HepG2 (cell line): ENCODE measurements around the gene DDIT4. TPM values are rescaled to one million over a fixed set of nuclear protein-coding genes. Genes with fewer than 3 reads are reported as not detected.

Experiments
- ATM ChIP-seq: fragments of 450-650 bp; IDR thresholded peaks from 2 replicates; pipeline ENCODE4 v1.7.1; 2017; ENCODE audit warnings: mild to moderate bottlenecking, borderline replicate concordance
- CBFB ChIP-seq: sonication (generic); formaldehyde crosslinking; IDR thresholded peaks from 2 replicates; pipeline ENCODE4 v1.4.0; 2020; ENCODE audit warnings: missing genetic modification reagents
- ELF1 ChIP-seq: sonication (generic); formaldehyde crosslinking; IDR thresholded peaks from 2 replicates; pipeline ENCODE4 v1.4.0; 2020; ENCODE audit warnings: missing genetic modification reagents
- HNRNPH1 ChIP-seq: fragments of 200-400 bp; formaldehyde crosslinking; optimal IDR thresholded peaks from 2 replicates; pipeline ENCODE3; 2017; ENCODE audit warnings: mild to moderate bottlenecking, low read depth, low read length
- NFE2L1 ChIP-seq: sonication (generic); formaldehyde crosslinking; IDR thresholded peaks from 2 replicates; pipeline ENCODE4 v1.4.0; 2020; ENCODE audit warnings: missing genetic modification reagents, mild to moderate bottlenecking, borderline replicate concordance
- POGZ ChIP-seq: sonication (generic); formaldehyde crosslinking; IDR thresholded peaks from 2 replicates; pipeline ENCODE4 v1.4.0; 2020; ENCODE audit warnings: mild to moderate bottlenecking, missing genetic modification reagents
- U2AF2 ChIP-seq: fragments of 200-400 bp; formaldehyde crosslinking; IDR thresholded peaks from 2 replicates; pipeline ENCODE4 v1.6.1; 2017; ENCODE audit warnings: low read depth, mild to moderate bottlenecking, low read length
- ZFYVE20 ChIP-seq: sonication (generic); formaldehyde crosslinking; IDR thresholded peaks from 2 replicates; pipeline ENCODE4 v1.8.0; 2023; ENCODE audit warnings: low read depth, mild to moderate bottlenecking, moderate library complexity, missing genetic modification reagents, borderline replicate concordance
- ZKSCAN1 ChIP-seq: fragments of 150-350 bp; IDR thresholded peaks from 2 replicates; pipeline ENCODE4 v1.6.1; 2014; ENCODE audit warnings: low read length
- ZMAT3 ChIP-seq: sonication (generic); formaldehyde crosslinking; conservative IDR thresholded peaks from 2 replicates; pipeline ENCODE4 v1.7.0; 2021; ENCODE audit warnings: missing genetic modification reagents
- ZNF207 ChIP-seq: fragments of 450-650 bp; IDR thresholded peaks from 2 replicates; pipeline ENCODE4 v1.6.1; 2016; ENCODE audit warnings: antibody characterized with exemption, borderline replicate concordance
- ZNF30 ChIP-seq: sonication (generic); formaldehyde crosslinking; IDR thresholded peaks from 2 replicates; pipeline ENCODE4 v1.5.0; 2020; ENCODE audit warnings: mild to moderate bottlenecking, missing genetic modification reagents
- ZNF777 ChIP-seq: sonication (generic); formaldehyde crosslinking; IDR thresholded peaks from 2 replicates; pipeline ENCODE4 v1.4.0; 2020; ENCODE audit warnings: missing genetic modification reagents
- ZNF883 ChIP-seq: sonication (generic); formaldehyde crosslinking; IDR thresholded peaks from 2 replicates; pipeline ENCODE4 v1.5.1; 2020; ENCODE audit warnings: mild to moderate bottlenecking, missing genetic modification reagents; ENCODE audit errors: not compliant biosample characterization
- polyA plus RNA-seq, 8 experiments: library from polyadenylated mRNA; depleted of rRNA in 3 of 8; stranded (reverse) in 7 of 8; unstranded in 1 of 8; fragments of >200 nt; fragmentation: Illumina TruSeq in 4 of 8; extraction: Trizol in 4 of 8; gene quantifications; 2 replicates each; pipeline versions ENCODE4 v1.2.1 to v1.2.3, GENCODE V29; 2011 to 2016; ENCODE audit warnings: low read depth in 4 of 8, missing spikeins in 1 of 8, mixed read lengths in 1 of 8; ENCODE audit not compliant: insufficient read depth in 1 of 8
- total RNA-seq, 5 experiments: library from RNA; depleted of rRNA; stranded (reverse); fragments of >200 nt; fragmentation: Illumina TruSeq; extraction: Trizol; gene quantifications; 2 replicates each; pipeline ENCODE4 v1.2.3, GENCODE V29; 2016; ENCODE audit warnings: low read depth in 1 of 5
- TF ChIP-seq, protein P1 (sequence below): IDR thresholded peaks from 2 replicates; pipeline ENCODE4 v1.6.1; 2012; ENCODE audit warnings: low read length, improper control_type of control experiment
- TF ChIP-seq, protein P2 (sequence below): IDR thresholded peaks from 2 replicates; pipeline ENCODE4 v1.6.1; 2016; ENCODE audit warnings: missing compliant biosample characterization, missing genetic modification reagents, borderline replicate concordance
- TF ChIP-seq, protein P3 (sequence below): sonication (generic); formaldehyde crosslinking; IDR thresholded peaks from 2 replicates; pipeline ENCODE4 v1.9.0; 2021; ENCODE audit warnings: missing genetic modification reagents, borderline replicate concordance
- TF ChIP-seq, protein P4 (sequence below): IDR thresholded peaks from 2 replicates; pipeline ENCODE4 v1.6.1; 2016; ENCODE audit warnings: missing genetic modification reagents, missing compliant biosample characterization
- TF ChIP-seq, protein P5 (sequence below): sonication (generic); formaldehyde crosslinking; IDR thresholded peaks from 2 replicates; pipeline ENCODE4 v1.4.0; 2020; ENCODE audit warnings: mild to moderate bottlenecking, missing genetic modification reagents
- TF ChIP-seq, protein P6 (sequence below): sonication (generic); formaldehyde crosslinking; IDR thresholded peaks from 2 replicates; pipeline ENCODE4 v1.5.0; 2020; ENCODE audit warnings: mild to moderate bottlenecking, low read depth, missing genetic modification reagents, borderline replicate concordance

The DDIT4 gene
- total and polyA plus RNA-seq, 2 of the 13 experiments (the other 11 are each of a cell fraction or from before 2014, with no cell fraction given) = 35.6 to 40.7 TPM

DNA sequence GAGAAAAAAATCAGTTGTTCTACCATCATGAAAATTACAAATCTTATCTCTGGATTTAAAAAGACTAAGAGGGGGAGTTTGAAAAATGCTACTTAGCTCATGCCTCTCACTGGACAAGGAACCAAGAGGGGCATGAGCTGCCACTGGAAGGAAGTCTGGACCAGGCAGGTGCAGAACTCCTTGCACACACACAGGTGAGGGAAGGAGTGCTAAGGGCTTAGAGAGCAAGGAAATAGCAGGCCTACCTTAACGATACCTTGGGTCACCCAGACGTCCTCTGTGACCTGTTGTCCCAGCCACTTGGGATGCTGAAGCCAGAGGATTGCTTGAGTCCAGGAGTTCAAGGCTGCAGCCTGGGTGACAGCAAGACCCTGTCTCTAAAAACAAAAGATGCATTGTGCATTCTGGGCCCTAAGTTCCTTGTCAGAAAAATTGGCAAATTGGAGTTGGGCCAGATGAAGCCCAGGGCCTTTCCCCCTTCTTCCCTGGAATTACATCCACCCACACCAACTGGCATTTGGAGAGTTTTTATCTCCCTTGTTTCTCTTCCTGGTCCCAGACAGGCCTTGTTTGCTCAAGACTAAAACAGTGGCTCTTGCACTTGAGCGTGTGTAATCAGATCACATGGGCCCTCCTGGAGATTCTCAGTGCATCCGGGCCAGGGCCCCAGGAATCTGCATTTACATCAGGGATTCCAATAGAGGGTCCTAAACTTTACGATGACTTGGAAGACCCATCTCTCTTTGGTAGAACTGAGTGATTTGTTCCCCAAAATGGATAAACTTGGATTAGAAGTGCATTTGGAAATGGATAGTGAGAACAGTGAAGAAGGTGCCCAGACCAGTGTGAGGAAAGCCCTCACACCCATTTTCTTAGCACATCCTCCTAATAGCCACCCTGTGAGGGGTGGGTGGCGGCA, 3.0 kb downstream of the DDIT4 start (continued):
- TF ChIP-seq, protein P1, sequence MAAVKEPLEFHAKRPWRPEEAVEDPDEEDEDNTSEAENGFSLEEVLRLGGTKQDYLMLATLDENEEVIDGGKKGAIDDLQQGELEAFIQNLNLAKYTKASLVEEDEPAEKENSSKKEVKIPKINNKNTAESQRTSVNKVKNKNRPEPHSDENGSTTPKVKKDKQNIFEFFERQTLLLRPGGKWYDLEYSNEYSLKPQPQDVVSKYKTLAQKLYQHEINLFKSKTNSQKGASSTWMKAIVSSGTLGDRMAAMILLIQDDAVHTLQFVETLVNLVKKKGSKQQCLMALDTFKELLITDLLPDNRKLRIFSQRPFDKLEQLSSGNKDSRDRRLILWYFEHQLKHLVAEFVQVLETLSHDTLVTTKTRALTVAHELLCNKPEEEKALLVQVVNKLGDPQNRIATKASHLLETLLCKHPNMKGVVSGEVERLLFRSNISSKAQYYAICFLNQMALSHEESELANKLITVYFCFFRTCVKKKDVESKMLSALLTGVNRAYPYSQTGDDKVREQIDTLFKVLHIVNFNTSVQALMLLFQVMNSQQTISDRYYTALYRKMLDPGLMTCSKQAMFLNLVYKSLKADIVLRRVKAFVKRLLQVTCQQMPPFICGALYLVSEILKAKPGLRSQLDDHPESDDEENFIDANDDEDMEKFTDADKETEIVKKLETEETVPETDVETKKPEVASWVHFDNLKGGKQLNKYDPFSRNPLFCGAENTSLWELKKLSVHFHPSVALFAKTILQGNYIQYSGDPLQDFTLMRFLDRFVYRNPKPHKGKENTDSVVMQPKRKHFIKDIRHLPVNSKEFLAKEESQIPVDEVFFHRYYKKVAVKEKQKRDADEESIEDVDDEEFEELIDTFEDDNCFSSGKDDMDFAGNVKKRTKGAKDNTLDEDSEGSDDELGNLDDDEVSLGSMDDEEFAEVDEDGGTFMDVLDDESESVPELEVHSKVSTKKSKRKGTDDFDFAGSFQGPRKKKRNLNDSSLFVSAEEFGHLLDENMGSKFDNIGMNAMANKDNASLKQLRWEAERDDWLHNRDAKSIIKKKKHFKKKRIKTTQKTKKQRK = no peak
- TF ChIP-seq, protein P2, sequence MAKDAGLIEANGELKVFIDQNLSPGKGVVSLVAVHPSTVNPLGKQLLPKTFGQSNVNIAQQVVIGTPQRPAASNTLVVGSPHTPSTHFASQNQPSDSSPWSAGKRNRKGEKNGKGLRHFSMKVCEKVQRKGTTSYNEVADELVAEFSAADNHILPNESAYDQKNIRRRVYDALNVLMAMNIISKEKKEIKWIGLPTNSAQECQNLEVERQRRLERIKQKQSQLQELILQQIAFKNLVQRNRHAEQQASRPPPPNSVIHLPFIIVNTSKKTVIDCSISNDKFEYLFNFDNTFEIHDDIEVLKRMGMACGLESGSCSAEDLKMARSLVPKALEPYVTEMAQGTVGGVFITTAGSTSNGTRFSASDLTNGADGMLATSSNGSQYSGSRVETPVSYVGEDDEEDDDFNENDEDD (CRISPR knock-in tag) = peak; percentile 47; the same call in 1 of the 2 replicates
- TF ChIP-seq ZNF207 = no peak
- TF ChIP-seq, protein P3, sequence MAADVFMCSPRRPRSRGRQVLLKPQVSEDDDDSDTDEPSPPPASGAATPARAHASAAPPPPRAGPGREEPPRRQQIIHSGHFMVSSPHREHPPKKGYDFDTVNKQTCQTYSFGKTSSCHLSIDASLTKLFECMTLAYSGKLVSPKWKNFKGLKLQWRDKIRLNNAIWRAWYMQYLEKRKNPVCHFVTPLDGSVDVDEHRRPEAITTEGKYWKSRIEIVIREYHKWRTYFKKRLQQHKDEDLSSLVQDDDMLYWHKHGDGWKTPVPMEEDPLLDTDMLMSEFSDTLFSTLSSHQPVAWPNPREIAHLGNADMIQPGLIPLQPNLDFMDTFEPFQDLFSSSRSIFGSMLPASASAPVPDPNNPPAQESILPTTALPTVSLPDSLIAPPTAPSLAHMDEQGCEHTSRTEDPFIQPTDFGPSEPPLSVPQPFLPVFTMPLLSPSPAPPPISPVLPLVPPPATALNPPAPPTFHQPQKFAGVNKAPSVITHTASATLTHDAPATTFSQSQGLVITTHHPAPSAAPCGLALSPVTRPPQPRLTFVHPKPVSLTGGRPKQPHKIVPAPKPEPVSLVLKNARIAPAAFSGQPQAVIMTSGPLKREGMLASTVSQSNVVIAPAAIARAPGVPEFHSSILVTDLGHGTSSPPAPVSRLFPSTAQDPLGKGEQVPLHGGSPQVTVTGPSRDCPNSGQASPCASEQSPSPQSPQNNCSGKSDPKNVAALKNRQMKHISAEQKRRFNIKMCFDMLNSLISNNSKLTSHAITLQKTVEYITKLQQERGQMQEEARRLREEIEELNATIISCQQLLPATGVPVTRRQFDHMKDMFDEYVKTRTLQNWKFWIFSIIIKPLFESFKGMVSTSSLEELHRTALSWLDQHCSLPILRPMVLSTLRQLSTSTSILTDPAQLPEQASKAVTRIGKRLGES (CRISPR knock-in tag) = 0 out of 2 replicates have a peak, but pooled peaks have one; percentile 44
- TF ChIP-seq NFE2L1 (CRISPR knock-in tag) = no peak
- 0 out of 2 replicates have a peak, but pooled peaks have one; percentile 27 for TF ChIP-seq CBFB (CRISPR knock-in tag)
- no peak for TF ChIP-seq ZKSCAN1
- TF ChIP-seq ZNF30 = no peak
- TF ChIP-seq HNRNPH1 = peak; percentile 89
- TF ChIP-seq ZMAT3 (CRISPR knock-in tag) = no peak
- no peak for TF ChIP-seq ZFYVE20 (CRISPR knock-in tag)
- TF ChIP-seq U2AF2 = no peak
- TF ChIP-seq, protein P4, sequence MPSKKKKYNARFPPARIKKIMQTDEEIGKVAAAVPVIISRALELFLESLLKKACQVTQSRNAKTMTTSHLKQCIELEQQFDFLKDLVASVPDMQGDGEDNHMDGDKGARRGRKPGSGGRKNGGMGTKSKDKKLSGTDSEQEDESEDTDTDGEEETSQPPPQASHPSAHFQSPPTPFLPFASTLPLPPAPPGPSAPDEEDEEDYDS (CRISPR knock-in tag) = peak; percentile 8; the same call in 1 of the 2 replicates
- TF ChIP-seq ATM = no peak
- TF ChIP-seq ELF1 = peak; percentile 60
- TF ChIP-seq ZNF883 (CRISPR knock-in tag) = no peak
- TF ChIP-seq, protein P5, sequence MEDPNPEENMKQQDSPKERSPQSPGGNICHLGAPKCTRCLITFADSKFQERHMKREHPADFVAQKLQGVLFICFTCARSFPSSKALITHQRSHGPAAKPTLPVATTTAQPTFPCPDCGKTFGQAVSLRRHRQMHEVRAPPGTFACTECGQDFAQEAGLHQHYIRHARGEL = no peak
- TF ChIP-seq, protein P6, sequence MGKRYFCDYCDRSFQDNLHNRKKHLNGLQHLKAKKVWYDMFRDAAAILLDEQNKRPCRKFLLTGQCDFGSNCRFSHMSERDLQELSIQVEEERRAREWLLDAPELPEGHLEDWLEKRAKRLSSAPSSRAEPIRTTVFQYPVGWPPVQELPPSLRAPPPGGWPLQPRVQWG (CRISPR knock-in tag) = no peak
- TF ChIP-seq POGZ = no peak
- TF ChIP-seq ZNF777 (CRISPR knock-in tag) = no peak
